ENCODE data around the gene VPS72.
"Not testable (repeated sequence)": the region's sequence is repeated elsewhere in the genome, so short reads cannot be mapped to it uniquely, and the experiment has no call there.

VPS72 gene

GRCh38 chr1:151221616-151222015 is 31.6 kb upstream of the VPS72 start:
- H3K27ac ChIP-seq = no peak overlapping the region
- H3K36me3 ChIP-seq = peaks cover 84% of the 10 kb centered on the region
- H3K9me3 ChIP-seq (ENCODE audit: severe bottlenecking) = no peaks in the 10 kb centered on the region
- no peak overlapping the region for H3K4me3 ChIP-seq (ENCODE audit: low read depth, low read length)
- DNase-seq = no peak
- TF ChIP-seq, protein P1, sequence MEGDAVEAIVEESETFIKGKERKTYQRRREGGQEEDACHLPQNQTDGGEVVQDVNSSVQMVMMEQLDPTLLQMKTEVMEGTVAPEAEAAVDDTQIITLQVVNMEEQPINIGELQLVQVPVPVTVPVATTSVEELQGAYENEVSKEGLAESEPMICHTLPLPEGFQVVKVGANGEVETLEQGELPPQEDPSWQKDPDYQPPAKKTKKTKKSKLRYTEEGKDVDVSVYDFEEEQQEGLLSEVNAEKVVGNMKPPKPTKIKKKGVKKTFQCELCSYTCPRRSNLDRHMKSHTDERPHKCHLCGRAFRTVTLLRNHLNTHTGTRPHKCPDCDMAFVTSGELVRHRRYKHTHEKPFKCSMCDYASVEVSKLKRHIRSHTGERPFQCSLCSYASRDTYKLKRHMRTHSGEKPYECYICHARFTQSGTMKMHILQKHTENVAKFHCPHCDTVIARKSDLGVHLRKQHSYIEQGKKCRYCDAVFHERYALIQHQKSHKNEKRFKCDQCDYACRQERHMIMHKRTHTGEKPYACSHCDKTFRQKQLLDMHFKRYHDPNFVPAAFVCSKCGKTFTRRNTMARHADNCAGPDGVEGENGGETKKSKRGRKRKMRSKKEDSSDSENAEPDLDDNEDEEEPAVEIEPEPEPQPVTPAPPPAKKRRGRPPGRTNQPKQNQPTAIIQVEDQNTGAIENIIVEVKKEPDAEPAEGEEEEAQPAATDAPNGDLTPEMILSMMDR (IDR thresholded peaks at IDR 0.05; ENCODE audit: low read depth, low read length) = no peak
- no peaks in the 10 kb centered on the region for H3K27me3 ChIP-seq (ENCODE audit: insufficient read depth, low read depth, severe bottlenecking)

- Histone ChIP-seq H3K27me3 (ENCODE audit: insufficient read depth, low read depth, severe bottlenecking) (no peaks in the 10 kb centered on the region), H3K9me3 (ENCODE audit: severe bottlenecking) (no peaks in the 10 kb centered on the region), H3K4me3 (ENCODE audit: low read depth, low read length) (no peak overlapping the region), H3K36me3 (peaks cover 92% of the 10 kb centered on the region), H3K27ac (no peak overlapping the region)
- no peak for DNase-seq
- TF ChIP-seq, protein P1 (IDR thresholded peaks at IDR 0.05; ENCODE audit: low read depth, low read length) = no peak
Observed at GRCh38 chr1:151213560-151213959, 23.6 kb upstream of the VPS72 start.

DNA sequence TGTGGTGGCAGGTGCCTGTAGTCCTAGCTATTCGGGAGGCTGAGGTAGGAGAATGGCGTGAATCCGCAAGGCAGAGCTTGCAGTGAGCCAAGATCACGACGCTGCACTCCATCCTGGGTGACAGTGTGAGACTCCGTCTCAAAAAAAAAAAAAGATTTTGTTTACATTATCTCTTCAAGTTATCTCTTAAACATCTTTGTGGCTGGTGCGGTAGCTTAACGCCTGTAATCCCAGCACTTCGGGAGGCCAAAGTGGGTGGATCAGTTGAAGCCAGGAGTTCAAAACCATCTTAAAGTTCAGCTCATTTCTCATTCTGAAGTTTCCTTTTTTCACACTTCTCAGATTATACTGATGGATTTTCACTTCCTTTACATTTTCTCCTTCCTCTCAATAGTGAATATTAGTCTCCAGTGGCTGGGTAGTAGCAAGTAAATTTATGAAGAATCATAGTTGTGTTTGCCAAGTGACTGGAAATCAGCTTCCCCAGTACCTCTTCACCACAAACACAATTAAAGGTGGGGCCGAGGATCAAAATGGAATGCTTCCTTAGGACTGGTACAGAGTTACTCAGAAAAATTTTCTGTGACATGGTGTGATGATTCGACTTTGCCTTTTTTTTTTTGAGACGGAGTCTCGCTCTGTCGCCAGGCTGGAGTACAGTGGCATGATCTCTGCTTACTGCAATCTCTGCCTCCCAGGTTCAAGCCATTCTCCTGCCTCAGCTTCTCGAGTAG is 22.1 kb upstream of the VPS72 start:
- no peaks in the 10 kb centered on the region for H3K27me3 ChIP-seq (ENCODE audit: insufficient read depth, low read depth, severe bottlenecking)
- peaks cover 91% of the 10 kb centered on the region for H3K36me3 ChIP-seq
- no peak overlapping the region for H3K27ac ChIP-seq
- H3K9me3 ChIP-seq (ENCODE audit: severe bottlenecking) = no peaks in the 10 kb centered on the region
- H3K4me3 ChIP-seq (ENCODE audit: low read depth, low read length) = no peak overlapping the region
- TF ChIP-seq, protein P1 (IDR thresholded peaks at IDR 0.05; ENCODE audit: low read depth, low read length) = no peak
- no peak for DNase-seq

GRCh38 chr1:151210830-151211229 is 20.8 kb upstream of the VPS72 start:
- no peak for DNase-seq
- peaks cover 96% of the 10 kb centered on the region for H3K36me3 ChIP-seq
- H3K27me3 ChIP-seq (ENCODE audit: insufficient read depth, low read depth, severe bottlenecking) = no peaks in the 10 kb centered on the region
- no peak overlapping the region for H3K4me3 ChIP-seq (ENCODE audit: low read depth, low read length)
- H3K9me3 ChIP-seq (ENCODE audit: severe bottlenecking) = no peaks in the 10 kb centered on the region
- no peak overlapping the region for H3K27ac ChIP-seq
- TF ChIP-seq, protein P1 (IDR thresholded peaks at IDR 0.05; ENCODE audit: low read depth, low read length) = no peak

- H3K36me3 ChIP-seq = peaks cover 97% of the 10 kb centered on the region
- DNase-seq; H3K4me3 ChIP-seq (ENCODE audit: low read depth, low read length); H3K9me3 ChIP-seq (ENCODE audit: severe bottlenecking); H3K27ac ChIP-seq; H3K27me3 ChIP-seq (ENCODE audit: insufficient read depth, low read depth, severe bottlenecking): not testable (repeated sequence)
Observed at GRCh38 chr1:151205381-151205965, 15.5 kb upstream of the VPS72 start.

- Histone ChIP-seq H3K27ac (peak overlapping the region; percentile 91), H3K27me3 (ENCODE audit: insufficient read depth, low read depth, severe bottlenecking) (no peaks in the 10 kb centered on the region), H3K4me3 (ENCODE audit: low read depth, low read length) (peak overlapping the region; percentile 54), H3K9me3 (ENCODE audit: severe bottlenecking) (no peaks in the 10 kb centered on the region), H3K36me3 (peaks cover 56% of the 10 kb centered on the region)
- no peak for DNase-seq
- TF ChIP-seq, protein P1 (IDR thresholded peaks at IDR 0.05; ENCODE audit: low read depth, low read length) = no peak
Observed at GRCh38 chr1:151199873-151200581, 10.0 kb upstream of the VPS72 start.
